Keratinocyte (primary cell): Measurements from ENCODE around the gene HIPK4. TPM values are rescaled to one million over a fixed set of nuclear protein-coding genes. Genes with fewer than 3 reads are reported as not detected.

Source experiments
- DNase-seq: peaks from one replicate; pipeline ENCODE4 v3.0.0-alpha.2; 2011; ENCODE audit warnings: low read depth, missing footprints, low spot score
- FAIRE-seq: peaks from 2 replicates; lab custom pipeline; 2011; peaks lifted over from hg19 to GRCh38; lab: Jason Lieb, UNC
- H2AFZ ChIP-seq: 2 replicates; pipeline ENCODE4 v1.6.0; 2012; ENCODE audit warnings: low read length, control low read depth, inconsistent platforms; ENCODE audit not compliant: control insufficient read depth
- H3K27ac ChIP-seq: 2 replicates; pipeline ENCODE4 v1.5.1; 2011; ENCODE audit warnings: low read length; ENCODE audit not compliant: control insufficient read depth, insufficient read depth
- H3K27me3 ChIP-seq: 3 replicates; pipeline ENCODE4 v1.6.0; 2011; ENCODE audit warnings: low read length; ENCODE audit not compliant: control insufficient read depth, insufficient read depth; ENCODE audit errors: extremely low read depth
- H3K36me3 ChIP-seq, 2 experiments: 2 replicates in 1 of 2; 3 replicates in 1 of 2; pipeline ENCODE4 v1.5.1; 2011; ENCODE audit warnings: low read length in 2 of 2, mild to moderate bottlenecking in 1 of 2; ENCODE audit not compliant: control insufficient read depth in 2 of 2, insufficient read depth in 2 of 2; ENCODE audit errors: extremely low read depth in 1 of 2
- H3K4me1 ChIP-seq: 3 replicates; pipeline ENCODE4 v1.5.1; 2011; ENCODE audit warnings: low read length; ENCODE audit not compliant: control insufficient read depth, insufficient read depth; ENCODE audit errors: extremely low read depth
- H3K4me2 ChIP-seq: 3 replicates; pipeline ENCODE4 v1.6.0; 2011; ENCODE audit warnings: low read depth, low read length; ENCODE audit not compliant: control insufficient read depth, insufficient read depth; ENCODE audit errors: extremely low read depth
- H3K4me3 ChIP-seq, 3 experiments: fragments of 200-600 bp in 1 of 3; sonication (generic) in 1 of 3; 2 replicates in 2 of 3; 3 replicates in 1 of 3; pipeline ENCODE4 v1.5.1; 2011 to 2016; ENCODE audit warnings: low read length in 3 of 3, mild to moderate bottlenecking in 3 of 3, control low read depth in 2 of 3, inconsistent platforms in 1 of 3, low read depth in 1 of 3, mixed read lengths in 1 of 3, mixed run types in 1 of 3, moderate library complexity in 1 of 3; ENCODE audit not compliant: control insufficient read depth in 2 of 3, insufficient read depth in 2 of 3; ENCODE audit errors: extremely low read depth in 1 of 3
- H3K79me2 ChIP-seq: 2 replicates; pipeline ENCODE4 v1.6.0; 2012; ENCODE audit warnings: low read length; ENCODE audit not compliant: control insufficient read depth, insufficient read depth
- H3K9ac ChIP-seq: 3 replicates; pipeline ENCODE4 v1.6.0; 2011; ENCODE audit warnings: low read length; ENCODE audit not compliant: control insufficient read depth, insufficient read depth; ENCODE audit errors: extremely low read depth
- H3K9me1 ChIP-seq: 3 replicates; pipeline ENCODE4 v1.6.0; 2011; ENCODE audit warnings: low read length; ENCODE audit not compliant: control insufficient read depth, insufficient read depth; ENCODE audit errors: extremely low read depth
- H3K9me3 ChIP-seq: 2 replicates; pipeline ENCODE4 v1.5.1; 2012; ENCODE audit warnings: low read depth, low read length; ENCODE audit not compliant: control insufficient read depth
- H4K20me1 ChIP-seq: 3 replicates; pipeline ENCODE4 v1.6.0; 2011; ENCODE audit warnings: low read length; ENCODE audit not compliant: control insufficient read depth, insufficient read depth; ENCODE audit errors: extremely low read depth
- EZH2 ChIP-seq: IDR thresholded peaks from one replicate; pipeline ENCODE4 v1.6.1; 2012; ENCODE audit warnings: inconsistent platforms, mild to moderate bottlenecking, low read length, moderate library complexity
- dilution Hi-C: fragments of 300-500 bp; cut with MboI; formaldehyde crosslinking; loops from one replicate; pipeline ENCODE4 v1.7.0; 2020; ENCODE audit warnings: low sequenced_read_pairs; ENCODE audit not compliant: extremely low pct_ligation_motif_present
- polyA plus RNA-seq, 5 experiments: library from polyadenylated mRNA; depleted of rRNA in 3 of 5; stranded (reverse) in 3 of 5; stranded (forward) in 1 of 5; unstranded in 1 of 5; fragments of >200 nt; gene quantifications; 1 replicate in 1 of 5; 2 replicates in 3 of 5; 3 replicates in 1 of 5; pipeline versions ENCODE4 v1.2.1 to v1.2.3, GENCODE V29; 2011 to 2012; ENCODE audit warnings: missing spikeins in 2 of 5, low read depth in 1 of 5, low replicate concordance in 1 of 5
- TF ChIP-seq, protein P1 (sequence below), 3 experiments: IDR thresholded peaks in 1 of 3; conservative IDR thresholded peaks in 1 of 3; optimal IDR thresholded peaks in 1 of 3; 2 replicates in 2 of 3; 3 replicates in 1 of 3; pipeline versions ENCODE3 to v1.5.1; 2011; ENCODE audit warnings: low read length in 3 of 3, mild to moderate bottlenecking in 3 of 3, moderate library complexity in 2 of 3, control low read depth in 1 of 3, inconsistent platforms in 1 of 3; ENCODE audit not compliant: insufficient read depth in 2 of 3; ENCODE audit errors: extremely low read depth in 1 of 3

HIPK4 gene
- polyA plus RNA-seq, 1 donor (not counting 4 experiments of a cell fraction or from before 2014, with no cell fraction given): 0.03 TPM

DNA sequence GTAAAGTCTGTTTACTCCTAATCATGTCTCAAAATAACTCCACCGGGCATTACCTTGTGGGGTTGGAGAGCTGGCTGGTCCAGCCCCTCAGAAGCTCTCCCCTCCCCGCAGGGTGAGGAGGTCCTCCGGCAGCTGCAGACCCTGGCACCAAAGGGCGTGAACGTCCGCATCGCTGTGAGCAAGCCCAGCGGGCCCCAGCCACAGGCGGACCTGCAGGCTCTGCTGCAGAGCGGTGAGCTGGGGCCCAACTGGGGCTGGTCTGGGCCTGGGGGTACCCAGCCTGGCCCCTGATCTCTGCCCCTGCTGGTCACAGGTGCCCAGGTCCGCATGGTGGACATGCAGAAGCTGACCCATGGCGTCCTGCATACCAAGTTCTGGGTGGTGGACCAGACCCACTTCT lies 20.2 kb downstream of the HIPK4 start:
- Histone ChIP-seq H3K4me1 (peaks cover 8% of the 10 kb centered on the region), H3K36me3 (peaks cover 14 to 35% of the 10 kb centered on the region in 2 experiments), H3K79me2 (no peaks in the 10 kb centered on the region), H3K9me1 (no peaks in the 10 kb centered on the region), H3K4me2 (no peak overlapping the region), H3K9ac (no peak overlapping the region), H4K20me1 (no peaks in the 10 kb centered on the region), H3K27me3 (no peaks in the 10 kb centered on the region), H3K27ac (no peak overlapping the region), H3K9me3 (no peaks in the 10 kb centered on the region), H3K4me3 (no peak overlapping the region), H2AFZ (no peak overlapping the region)
- DNase-seq: no peak
- dilution Hi-C loops: no loop called here
- TF ChIP-seq, protein P1, sequence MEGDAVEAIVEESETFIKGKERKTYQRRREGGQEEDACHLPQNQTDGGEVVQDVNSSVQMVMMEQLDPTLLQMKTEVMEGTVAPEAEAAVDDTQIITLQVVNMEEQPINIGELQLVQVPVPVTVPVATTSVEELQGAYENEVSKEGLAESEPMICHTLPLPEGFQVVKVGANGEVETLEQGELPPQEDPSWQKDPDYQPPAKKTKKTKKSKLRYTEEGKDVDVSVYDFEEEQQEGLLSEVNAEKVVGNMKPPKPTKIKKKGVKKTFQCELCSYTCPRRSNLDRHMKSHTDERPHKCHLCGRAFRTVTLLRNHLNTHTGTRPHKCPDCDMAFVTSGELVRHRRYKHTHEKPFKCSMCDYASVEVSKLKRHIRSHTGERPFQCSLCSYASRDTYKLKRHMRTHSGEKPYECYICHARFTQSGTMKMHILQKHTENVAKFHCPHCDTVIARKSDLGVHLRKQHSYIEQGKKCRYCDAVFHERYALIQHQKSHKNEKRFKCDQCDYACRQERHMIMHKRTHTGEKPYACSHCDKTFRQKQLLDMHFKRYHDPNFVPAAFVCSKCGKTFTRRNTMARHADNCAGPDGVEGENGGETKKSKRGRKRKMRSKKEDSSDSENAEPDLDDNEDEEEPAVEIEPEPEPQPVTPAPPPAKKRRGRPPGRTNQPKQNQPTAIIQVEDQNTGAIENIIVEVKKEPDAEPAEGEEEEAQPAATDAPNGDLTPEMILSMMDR (optimal IDR thresholded peaks at IDR 0.05 in 1 of 3, IDR thresholded peaks at IDR 0.05 in 1 of 3, conservative IDR thresholded peaks at IDR 0.05 in 1 of 3; ENCODE audit: extremely low read depth in 1 of 3, insufficient read depth in 2 of 3, low read length in 3 of 3): no peak
- TF ChIP-seq EZH2: no peak
- FAIRE-seq: no peak

- Histone ChIP-seq H3K4me1 (peaks cover 8% of the 10 kb centered on the region), H3K9me3 (no peaks in the 10 kb centered on the region), H3K27ac (no peak overlapping the region), H3K36me3 (peaks cover 11 to 29% of the 10 kb centered on the region in 2 experiments), H3K79me2 (no peaks in the 10 kb centered on the region), H3K27me3 (no peaks in the 10 kb centered on the region), H3K4me2 (no peak overlapping the region), H3K9me1 (no peaks in the 10 kb centered on the region), H2AFZ (no peak overlapping the region), H3K9ac (no peak overlapping the region), H4K20me1 (no peaks in the 10 kb centered on the region), H3K4me3 (no peak overlapping the region)
- DNase-seq: no peak
- no peak for FAIRE-seq
- TF ChIP-seq EZH2: no peak
- TF ChIP-seq, protein P1 (optimal IDR thresholded peaks at IDR 0.05 in 1 of 3, IDR thresholded peaks at IDR 0.05 in 1 of 3, conservative IDR thresholded peaks at IDR 0.05 in 1 of 3; ENCODE audit: extremely low read depth in 1 of 3, insufficient read depth in 2 of 3, low read length in 3 of 3): no peak
- dilution Hi-C loops: no loop called here
Observed at GRCh38 chr19:40367577-40368434, 22.2 kb downstream of the HIPK4 start.
